AG04449 (cell line): ENCODE results near the gene WNK2.

Experiments used
- CTCF ChIA-PET: fragments of 350-600 bp; formaldehyde crosslinking; extraction: SDS; loops from one replicate; lab custom pipeline; 2021; ENCODE audit warnings: antibody characterized with exemption; lab: Yijun Ruan, JAX
- POLR2A ChIA-PET: fragments of 400-600, 350-600 bp; formaldehyde crosslinking; extraction: SDS; loops from one replicate; lab custom pipeline; 2020; ENCODE audit warnings: antibody characterized with exemption, inconsistent platforms; lab: Yijun Ruan, JAX
- DNase-seq: peaks from one replicate; pipeline ENCODE4 v3.0.0-alpha.2; 2010; ENCODE audit warnings: low read depth, low spot score
- H3K4me3 ChIP-seq: 2 replicates; pipeline ENCODE4 v1.5.1; 2011; ENCODE audit warnings: low read depth, mild to moderate bottlenecking, control low read depth, low read length
- CTCF ChIP-seq: IDR thresholded peaks from one replicate; pipeline ENCODE4 v1.5.1; 2011; ENCODE audit warnings: mild to moderate bottlenecking, moderate library complexity, low read length, control low read depth, inconsistent platforms; ENCODE audit not compliant: insufficient read depth; ENCODE audit errors: missing control alignments

WNK2 gene

GRCh38 chr9:93173365-93174051 is 10.4 kb upstream of the WNK2 start:
- no peak for DNase-seq
- no peak for TF ChIP-seq CTCF
- no peak overlapping the region for H3K4me3 ChIP-seq
- POLR2A ChIA-PET: interaction anchor here (0.7 kb wide), 1 partner anchor 1448 kb away, joined by 3 read pairs; no protein-coding TSS in a partner anchor
- CTCF ChIA-PET: no interaction called here

- no peak for DNase-seq
- TF ChIP-seq CTCF: no peak
- H3K4me3 ChIP-seq: no peak overlapping the region
- POLR2A ChIA-PET: no interaction called here
- CTCF ChIA-PET: no interaction called here
Observed at GRCh38 chr9:93174976-93175375, 9.0 kb upstream of the WNK2 start.

- ChIA-PET CTCF (no interaction called here), POLR2A (no interaction called here)
- no peak for TF ChIP-seq CTCF
- no peak overlapping the region for H3K4me3 ChIP-seq
- DNase-seq: no peak
Observed at GRCh38 chr9:93177676-93178075, 6.3 kb upstream of the WNK2 start.

GRCh38 chr9:93178851-93179786 is 4.8 kb upstream of the WNK2 start:
- ChIA-PET CTCF (interaction anchor here (1.0 kb wide), 1 partner anchor 123 kb away, joined by 3 read pairs; no protein-coding TSS in a partner anchor), POLR2A (no interaction called here)
- no peak for DNase-seq
- TF ChIP-seq CTCF: no peak
- H3K4me3 ChIP-seq: no peak overlapping the region

- POLR2A ChIA-PET: no interaction called here
- CTCF ChIA-PET: interaction anchor here (1.7 kb wide), 1 partner anchor 10 kb away, joined by 4 read pairs; no protein-coding TSS in a partner anchor
Observed at GRCh38 chr9:93180938-93181337, 3.0 kb upstream of the WNK2 start.

More at GRCh38 chr9:93180938-93181337, 3.0 kb upstream of the WNK2 start:
- no peak for DNase-seq
- no peak overlapping the region for H3K4me3 ChIP-seq
- no peak for TF ChIP-seq CTCF
